GM13977 (cell line): ENCODE measurements around the gene RAD51B.

Experiments
- DNase-seq: peaks from one replicate; pipeline ENCODE4 v3.0.0; 2012; ENCODE audit warnings: low spot score
- CTCF ChIP-seq: IDR thresholded peaks from 2 replicates; pipeline ENCODE4 v1.5.1; 2012; ENCODE audit warnings: mild to moderate bottlenecking, control low read depth; ENCODE audit not compliant: insufficient read depth; ENCODE audit errors: extremely low read depth, missing control alignments
- in situ Hi-C: fragments of 300-500 bp; cut with MboI; formaldehyde crosslinking; loops from one replicate; pipeline ENCODE4 v1.12.0; 2022; ENCODE audit warnings: low sequenced_read_pairs, low pct_unique_long_range_greater_than_20kb, mixed read lengths, inconsistent platforms; ENCODE audit not compliant: unreplicated experiment

Gene RAD51B

GRCh38 chr14:68747393-68747792 is 927.8 kb downstream of the RAD51B start:
- no peak for TF ChIP-seq CTCF
- no peak for DNase-seq
- in situ Hi-C loops: no loop called here

GRCh38 chr14:68748260-68748659 is 928.7 kb downstream of the RAD51B start:
- TF ChIP-seq CTCF: no peak
- DNase-seq: no peak
- in situ Hi-C loops: no loop called here

- no peak for TF ChIP-seq CTCF
- in situ Hi-C loops: no loop called here
- DNase-seq: no peak
These were observed 929.1 kb downstream of the RAD51B start for GRCh38 chr14:68748691-68749090.

GRCh38 chr14:68749487-68750475 is 930.2 kb downstream of the RAD51B start:
- no peak for TF ChIP-seq CTCF
- DNase-seq: no peak
- in situ Hi-C loops: no loop called here

- no peak for DNase-seq
- in situ Hi-C loops: no loop called here
- no peak for TF ChIP-seq CTCF
These were observed 932.9 kb downstream of the RAD51B start for GRCh38 chr14:68752271-68753006.

GRCh38 chr14:68753690-68754089 is 934.1 kb downstream of the RAD51B start:
- in situ Hi-C loops: no loop called here
- DNase-seq: no peak
- no peak for TF ChIP-seq CTCF
